ENCODE results near the gene SMG6.

The SMG6 gene

GRCh38 chr17:2037155-2037554 is 266.4 kb downstream of the SMG6 start:
- in situ Hi-C loops (cut with HindIII; ENCODE audit: low pct_ligation_motif_present, low pct_unique_long_range_greater_than_20kb, low sequenced_read_pairs) = loop anchor here (25.0 kb wide), 1 partner anchor 150 kb away; no protein-coding TSS in a partner anchor
- DNase-seq = no peak

GRCh38 chr17:2035541-2036488 is 267.8 kb downstream of the SMG6 start:
- DNase-seq = no peak
- in situ Hi-C loops (cut with HindIII; ENCODE audit: low pct_ligation_motif_present, low pct_unique_long_range_greater_than_20kb, low sequenced_read_pairs) = loop anchor here (25.0 kb wide), 1 partner anchor 149 kb away; no protein-coding TSS in a partner anchor

- no peak for DNase-seq
- in situ Hi-C loops (cut with HindIII; ENCODE audit: low pct_ligation_motif_present, low pct_unique_long_range_greater_than_20kb, low sequenced_read_pairs) = loop anchor here (25.0 kb wide), 1 partner anchor 148 kb away; no protein-coding TSS in a partner anchor
Observed at GRCh38 chr17:2034806-2035540, 268.6 kb downstream of the SMG6 start.

- in situ Hi-C loops (cut with HindIII; ENCODE audit: low pct_ligation_motif_present, low pct_unique_long_range_greater_than_20kb, low sequenced_read_pairs) = loop anchor here (25.0 kb wide), 1 partner anchor 147 kb away; no protein-coding TSS in a partner anchor
Observed at GRCh38 chr17:2034157-2034556, 269.4 kb downstream of the SMG6 start.

GRCh38 chr17:2033153-2033552 is 270.4 kb downstream of the SMG6 start:
- no peak for DNase-seq
- in situ Hi-C loops (cut with HindIII; ENCODE audit: low pct_ligation_motif_present, low pct_unique_long_range_greater_than_20kb, low sequenced_read_pairs) = loop anchor here (25.0 kb wide), 1 partner anchor 146 kb away; no protein-coding TSS in a partner anchor

More at GRCh38 chr17:2034157-2034556, 269.4 kb downstream of the SMG6 start:
- peak; percentile 46 for DNase-seq

GRCh38 chr17:2030779-2031163 is 272.8 kb downstream of the SMG6 start:
- no peak for DNase-seq
- in situ Hi-C loops (cut with HindIII; ENCODE audit: low pct_ligation_motif_present, low pct_unique_long_range_greater_than_20kb, low sequenced_read_pairs) = loop anchor here (25.0 kb wide), 1 partner anchor 143 kb away; no protein-coding TSS in a partner anchor

- in situ Hi-C loops (cut with HindIII; ENCODE audit: low pct_ligation_motif_present, low pct_unique_long_range_greater_than_20kb, low sequenced_read_pairs) = loop anchor here (25.0 kb wide), 1 partner anchor 143 kb away; no protein-coding TSS in a partner anchor
Observed at GRCh38 chr17:2029911-2030778, 273.4 kb downstream of the SMG6 start, which contains the start of gene DPH1. DPH1 (plus strand) TSS chr17:2030153; CDS start chr17:2030170, 17 bp downstream.

GRCh38 chr17:2028737-2029136 is 274.8 kb downstream of the SMG6 start:
- in situ Hi-C loops (cut with HindIII; ENCODE audit: low pct_ligation_motif_present, low pct_unique_long_range_greater_than_20kb, low sequenced_read_pairs) = loop anchor here (25.0 kb wide), 1 partner anchor 141 kb away; no protein-coding TSS in a partner anchor
- DNase-seq = no peak

More at GRCh38 chr17:2029911-2030778, 273.4 kb downstream of the SMG6 start, which contains the start of gene DPH1:
- DNase-seq = peak; percentile 90

- in situ Hi-C loops (cut with HindIII; ENCODE audit: low pct_ligation_motif_present, low pct_unique_long_range_greater_than_20kb, low sequenced_read_pairs) = loop anchor here (25.0 kb wide), 1 partner anchor 141 kb away; no protein-coding TSS in a partner anchor
- DNase-seq = no peak
Observed at GRCh38 chr17:2028234-2028614, 275.4 kb downstream of the SMG6 start.

GRCh38 chr17:2027528-2028233 is 275.9 kb downstream of the SMG6 start:
- DNase-seq = no peak
- in situ Hi-C loops (cut with HindIII; ENCODE audit: low pct_ligation_motif_present, low pct_unique_long_range_greater_than_20kb, low sequenced_read_pairs) = loop anchor here (25.0 kb wide), 1 partner anchor 140 kb away; no protein-coding TSS in a partner anchor

- in situ Hi-C loops (cut with HindIII; ENCODE audit: low pct_ligation_motif_present, low pct_unique_long_range_greater_than_20kb, low sequenced_read_pairs) = loop anchor here (25.0 kb wide), 1 partner anchor 138 kb away; no protein-coding TSS in a partner anchor
- DNase-seq = peak; percentile 80
Observed at GRCh38 chr17:2025622-2026309, 277.8 kb downstream of the SMG6 start.

- peak; percentile 61 for DNase-seq
- in situ Hi-C loops (cut with HindIII; ENCODE audit: low pct_ligation_motif_present, low pct_unique_long_range_greater_than_20kb, low sequenced_read_pairs) = loop anchor here (25.0 kb wide), 1 partner anchor 138 kb away; no protein-coding TSS in a partner anchor
Observed at GRCh38 chr17:2025220-2025621, 278.4 kb downstream of the SMG6 start, which contains the start of gene RTN4RL1. RTN4RL1 (minus strand) TSS chr17:2025334; CDS start chr17:2024865, 469 bp downstream.

- in situ Hi-C loops (cut with HindIII; ENCODE audit: low pct_ligation_motif_present, low pct_unique_long_range_greater_than_20kb, low sequenced_read_pairs) = loop anchor here (25.0 kb wide), 1 partner anchor 137 kb away; no protein-coding TSS in a partner anchor
- DNase-seq = no peak
Observed at GRCh38 chr17:2024572-2025219, 278.9 kb downstream of the SMG6 start.

GRCh38 chr17:2023692-2024571 is 279.7 kb downstream of the SMG6 start:
- in situ Hi-C loops (cut with HindIII; ENCODE audit: low pct_ligation_motif_present, low pct_unique_long_range_greater_than_20kb, low sequenced_read_pairs) = no loop called here
- DNase-seq = no peak

- no peak for DNase-seq
- in situ Hi-C loops (cut with HindIII; ENCODE audit: low pct_ligation_motif_present, low pct_unique_long_range_greater_than_20kb, low sequenced_read_pairs) = no loop called here
Observed at GRCh38 chr17:2023256-2023655, 280.3 kb downstream of the SMG6 start.
